Uterus (tissue), 2 donors: ENCODE results near the gene PHACTR2.
"Not testable (repeated sequence)": the region's sequence is repeated elsewhere in the genome, so short reads cannot be mapped to it uniquely, and the experiment has no call there.

Source experiments
- CTCF ChIP-seq, 4 experiments: fragments of 200-600 bp in 2 of 4; fragments of 450-650 bp in 2 of 4; sonication (generic) in 2 of 4; IDR thresholded peaks; one replicate each; pipeline ENCODE4 v1.5.1; 2016 to 2019; ENCODE audit warnings: antibody characterized with exemption in 4 of 4, mild to moderate bottlenecking in 2 of 4, moderate library complexity in 1 of 4
- POLR2A ChIP-seq, 2 donors: fragments of 450-650 bp; IDR thresholded peaks; one replicate each; pipeline ENCODE4 v1.6.1; 2016; ENCODE audit warnings: antibody characterized with exemption in 2 of 2, mild to moderate bottlenecking in 1 of 2, moderate library complexity in 1 of 2

- not testable (repeated sequence) for TF ChIP-seq POLR2A, CTCF (IDR thresholded peaks at IDR 0.05)
Measured at GRCh38 chr6:143798487-143798886, 120.7 kb downstream of the PHACTR2 start.
